GM19463 (cell line): ENCODE data around the gene XIRP2.

Experiments used
- ATAC-seq: cut with Tn5 transposase; IDR thresholded peaks from one replicate; pipeline ENCODE4 v1.9.1; 2021; ENCODE audit warnings: mild to moderate bottlenecking, moderate library complexity; ENCODE audit not compliant: unreplicated experiment

The XIRP2 gene

GRCh38 chr2:166888180-166888579 lies at the start of gene XIRP2:
Gene XIRP2, plus strand, starts transcription at chr2:166888480. Its CDS starts 15,003 bp downstream, at chr2:166903483.
- no peak for ATAC-seq

GRCh38 chr2:166841152-166841551 lies 47.1 kb upstream of the XIRP2 start:
- ATAC-seq = no peak

GRCh38 chr2:166841679-166842078 lies 46.6 kb upstream of the XIRP2 start:
- ATAC-seq = no peak

- ATAC-seq = no peak
These were observed 44.2 kb upstream of the XIRP2 start for GRCh38 chr2:166844111-166844510.

GRCh38 chr2:166862468-166863132 lies 25.7 kb upstream of the XIRP2 start:
- ATAC-seq = no peak

DNA sequence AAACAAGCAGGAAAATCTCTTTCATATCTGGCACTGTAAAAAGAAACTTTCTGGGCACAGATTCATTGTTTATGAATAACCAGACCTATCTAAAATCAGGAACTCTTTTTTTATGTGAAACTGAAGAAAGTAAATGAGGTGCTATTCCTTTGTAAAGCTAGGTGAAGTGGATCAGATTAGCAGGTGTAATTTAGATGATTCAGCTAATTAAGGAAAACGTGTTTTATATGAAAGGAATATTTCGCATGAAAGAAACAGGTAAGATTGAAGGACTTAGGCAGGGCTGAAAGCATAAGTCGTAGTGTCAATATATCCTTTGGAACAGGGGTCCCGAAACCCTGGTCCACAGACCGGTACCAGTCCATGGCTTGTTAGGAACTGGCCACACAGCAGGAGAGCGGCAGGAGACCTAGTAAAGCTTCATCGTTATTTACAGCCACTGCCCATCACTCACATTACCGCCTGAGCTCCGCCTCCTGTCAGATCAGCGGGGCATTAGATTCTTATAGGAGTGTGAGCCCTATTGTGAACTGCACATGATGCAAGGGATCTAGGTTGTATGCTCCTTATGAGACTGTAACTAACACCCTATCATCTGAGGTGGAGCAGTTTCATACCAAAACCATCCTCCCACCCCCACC lies 20.3 kb upstream of the XIRP2 start:
- ATAC-seq = no peak

DNA sequence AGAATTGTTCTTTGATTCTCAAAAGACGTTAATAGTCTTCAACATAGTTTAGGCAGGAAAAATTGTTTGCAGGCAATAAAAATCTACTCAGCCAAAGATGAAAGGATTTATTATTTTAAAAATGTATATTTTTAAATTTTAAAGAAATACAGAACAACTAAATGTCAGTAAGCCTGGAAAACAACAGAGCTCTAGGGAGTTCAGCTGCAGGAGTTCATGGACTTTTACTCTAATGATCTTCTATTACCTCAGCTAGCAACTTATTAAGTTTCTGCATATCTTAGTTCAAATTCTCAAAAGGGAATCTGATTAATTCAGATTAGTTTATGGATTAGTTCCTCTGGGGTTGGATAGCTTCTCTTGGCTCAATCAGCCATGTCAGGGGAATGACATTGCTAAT lies 17.9 kb upstream of the XIRP2 start:
- no peak for ATAC-seq

DNA sequence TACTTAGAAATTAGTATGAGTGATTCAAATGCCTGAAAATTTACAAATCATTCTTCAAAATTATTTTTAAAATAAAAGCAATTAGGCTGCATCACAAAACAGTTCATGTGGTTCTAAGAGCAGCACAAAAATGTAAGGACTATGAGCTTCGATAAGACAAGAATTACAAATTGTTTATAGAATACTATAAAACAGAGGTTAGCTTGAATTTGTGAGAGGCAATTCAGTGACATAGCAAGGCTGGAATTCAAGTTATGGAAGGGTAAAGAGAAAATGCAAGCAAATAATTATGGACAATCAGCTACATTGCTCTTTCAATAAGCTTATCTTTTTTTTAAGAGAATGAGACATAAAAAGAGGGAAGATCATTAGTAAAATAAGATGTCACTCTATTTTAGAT lies 7.1 kb upstream of the XIRP2 start:
- ATAC-seq = no peak

DNA sequence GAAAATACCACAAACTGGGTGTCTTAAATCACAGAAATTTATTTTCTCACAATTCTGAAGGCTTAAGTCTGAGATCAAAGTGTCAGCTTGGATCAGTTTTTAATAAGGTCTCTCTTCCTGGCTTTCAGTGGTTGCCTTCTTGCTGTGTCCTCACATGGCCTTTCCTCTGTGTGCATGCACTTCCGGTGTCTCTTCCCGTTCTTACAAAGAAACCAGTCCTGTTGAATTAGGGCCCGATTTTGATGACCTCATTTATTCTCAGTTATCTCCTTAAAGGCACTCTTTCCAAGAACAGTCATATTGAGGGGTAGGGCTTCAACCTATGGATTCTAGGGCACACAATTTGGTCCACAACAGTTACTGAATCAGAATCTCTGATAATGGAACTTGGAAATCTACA lies 5.4 kb upstream of the XIRP2 start:
- ATAC-seq = no peak

DNA sequence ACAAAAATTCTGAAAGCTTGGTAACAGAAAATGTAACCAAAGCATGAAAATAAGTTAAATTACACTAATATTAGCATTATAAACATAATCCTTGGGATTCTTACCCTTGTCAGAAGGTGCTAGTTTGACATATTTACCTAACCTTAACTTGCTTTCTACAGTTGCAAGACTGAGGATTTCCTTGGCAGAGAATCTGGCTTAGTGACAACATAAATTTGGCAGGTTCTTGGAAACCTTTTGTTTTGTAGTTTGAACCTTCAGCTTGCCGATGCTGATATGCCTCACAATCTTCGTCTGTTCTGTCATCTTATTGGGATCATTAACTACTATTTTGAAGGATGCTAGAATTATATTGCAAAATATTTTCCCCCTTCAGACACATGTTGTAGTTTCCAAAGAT lies 3.4 kb downstream of the XIRP2 start:
- ATAC-seq = no peak

GRCh38 chr2:166892397-166892796 lies 4.1 kb downstream of the XIRP2 start:
- no peak for ATAC-seq

- no peak for ATAC-seq
These were observed 7.0 kb downstream of the XIRP2 start for GRCh38 chr2:166895243-166895642.

DNA sequence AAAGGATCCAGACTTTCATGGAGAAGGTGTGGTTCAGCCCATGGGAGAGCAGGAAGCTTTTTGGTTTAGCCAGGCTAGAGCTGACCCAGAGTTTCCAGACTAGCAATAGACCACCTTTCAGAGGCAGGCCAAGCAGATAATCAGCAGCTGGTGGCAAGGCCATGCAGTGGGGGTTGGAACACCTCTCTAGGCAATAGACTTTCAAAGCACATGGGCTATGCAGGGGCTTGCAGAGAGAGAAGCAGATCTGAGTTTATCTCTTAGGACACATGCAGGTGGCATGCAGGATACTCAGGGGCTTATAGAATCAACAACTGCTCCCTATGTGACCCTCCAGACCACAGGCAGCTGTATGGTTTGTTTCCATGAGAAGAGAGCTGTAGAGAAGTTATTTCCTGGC lies 9.4 kb downstream of the XIRP2 start:
- ATAC-seq = no peak

DNA sequence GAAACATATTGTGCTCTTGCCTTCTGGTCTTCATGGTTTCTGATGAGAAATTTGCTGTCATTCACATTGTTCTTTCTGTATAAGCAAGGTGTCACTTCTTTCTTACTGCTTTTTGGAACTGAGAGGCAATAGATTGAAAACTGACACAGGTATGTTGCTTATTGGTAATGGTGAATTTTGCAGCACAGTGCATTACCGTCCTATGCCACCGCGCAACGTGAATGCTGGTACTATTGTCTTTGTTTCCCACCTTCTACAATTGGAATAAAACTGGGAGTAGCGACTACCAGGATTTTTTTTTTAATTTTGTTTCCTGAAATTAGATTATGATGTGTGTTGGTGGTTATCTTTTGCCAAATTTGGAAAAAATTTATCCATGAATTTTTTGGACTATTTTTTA lies 11.4 kb downstream of the XIRP2 start:
- ATAC-seq = no peak

- ATAC-seq = no peak
These were observed 12.4 kb downstream of the XIRP2 start for GRCh38 chr2:166900700-166901099.

DNA sequence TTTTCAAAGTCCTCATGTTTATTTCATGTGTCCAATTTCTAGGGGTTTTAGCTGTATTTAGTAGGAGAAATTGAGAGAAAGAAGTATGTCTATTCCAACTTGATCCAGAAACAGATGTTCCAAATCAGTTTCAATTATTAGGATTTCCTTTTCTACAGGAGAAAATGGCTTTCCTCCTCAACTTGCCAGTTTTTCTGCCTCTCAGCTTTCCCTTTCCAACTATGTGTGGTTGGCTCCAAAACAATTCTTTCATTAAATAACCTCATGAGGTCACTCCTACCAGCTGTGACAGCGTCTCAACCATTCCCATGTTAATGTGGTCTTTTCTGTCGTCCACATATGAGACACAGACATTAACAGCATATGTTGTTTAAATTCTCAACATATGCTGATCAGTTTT lies 13.1 kb downstream of the XIRP2 start:
- ATAC-seq = no peak

DNA sequence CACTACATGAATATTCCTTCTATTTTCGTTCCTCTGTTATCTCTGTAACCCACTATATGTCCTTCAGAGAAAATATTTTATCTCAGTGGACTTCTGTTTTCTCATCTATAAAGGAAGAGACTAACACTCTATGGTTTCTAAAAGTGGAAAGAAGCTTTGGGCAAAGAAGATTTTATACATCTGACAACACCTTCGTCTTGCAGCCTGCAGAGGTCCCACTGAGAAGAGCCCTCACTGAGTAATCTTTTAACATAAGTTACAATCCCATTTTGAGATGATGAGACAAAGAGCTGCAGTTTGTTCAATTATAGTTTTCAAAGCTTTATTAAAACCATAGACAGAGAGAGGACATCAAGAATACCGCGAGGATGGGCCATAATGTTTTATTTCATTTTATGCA lies 28.7 kb downstream of the XIRP2 start:
- ATAC-seq = no peak

- ATAC-seq = no peak
These were observed 29.1 kb downstream of the XIRP2 start for GRCh38 chr2:166917415-166917814.

DNA sequence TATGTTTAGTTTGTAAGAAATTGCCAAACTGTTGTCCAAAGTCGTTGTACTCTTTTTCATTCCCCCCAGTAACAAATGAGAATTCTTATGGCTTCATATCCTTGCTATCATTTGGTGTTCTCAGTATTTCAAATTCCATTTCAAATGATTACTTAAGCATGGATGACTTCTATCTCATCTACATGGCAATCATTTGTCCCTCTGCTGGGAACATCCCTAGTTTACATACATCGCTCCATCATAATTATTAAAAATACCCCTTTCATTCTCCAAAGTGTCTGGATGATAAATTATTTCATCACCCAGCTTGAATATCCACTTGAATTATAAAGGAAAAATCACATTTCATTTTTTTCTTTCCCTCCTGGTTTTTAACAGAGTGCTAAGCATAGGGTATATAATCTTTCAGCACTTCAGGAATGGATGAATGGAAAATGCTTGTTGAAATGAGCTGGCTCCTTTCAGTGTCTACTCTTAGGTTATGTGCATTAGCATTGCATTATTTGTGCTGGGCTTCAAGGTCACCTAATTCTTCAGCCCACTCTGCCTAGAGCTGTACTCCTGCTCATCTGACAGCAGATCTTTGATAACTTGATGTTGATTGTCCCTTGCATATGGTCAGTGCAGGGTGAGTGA lies 33.1 kb downstream of the XIRP2 start:
- ATAC-seq = no peak

DNA sequence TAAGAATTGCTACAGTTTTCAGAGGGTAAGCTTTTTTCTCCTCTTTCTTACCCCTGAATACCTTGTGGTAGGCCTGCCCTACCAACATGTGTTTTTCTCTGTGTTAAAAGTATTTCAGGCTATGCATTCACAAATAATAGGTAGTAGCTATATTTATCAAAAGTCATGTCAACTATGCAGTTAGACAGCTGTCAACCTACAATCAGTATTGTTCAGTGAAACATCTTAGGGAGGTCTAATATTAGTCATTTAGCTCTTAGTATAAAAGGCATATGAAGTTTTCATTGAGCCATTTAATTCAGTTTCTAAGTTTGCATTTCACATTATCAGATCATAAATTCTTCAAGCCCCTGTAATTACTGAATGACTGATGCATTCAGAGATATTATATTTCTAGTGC lies 36.7 kb downstream of the XIRP2 start:
- no peak for ATAC-seq

- ATAC-seq = no peak
These were observed 38.4 kb downstream of the XIRP2 start for GRCh38 chr2:166926657-166927056.

GRCh38 chr2:166932032-166932431 lies 43.8 kb downstream of the XIRP2 start:
- no peak for ATAC-seq
